ENCODE measurements around the gene PAGE2. TPM values are rescaled to one million over a fixed set of nuclear protein-coding genes. Genes with fewer than 3 reads are reported as not detected.

PAGE2 gene
- total RNA-seq, 1 donor from 2014 or later: not detected

- Mint-ChIP-seq H3K36me3 (ENCODE audit: unreplicated experiment) (no peaks in the 10 kb centered on the region), H3K4me1 (ENCODE audit: unreplicated experiment) (no peaks in the 10 kb centered on the region), H3K4me3 (ENCODE audit: unreplicated experiment) (no peak overlapping the region), H3K27ac (ENCODE audit: unreplicated experiment) (no peak overlapping the region), H3K27me3 (ENCODE audit: unreplicated experiment) (no peaks in the 10 kb centered on the region), H3K9me3 (ENCODE audit: unreplicated experiment) (peaks cover 4% of the 10 kb centered on the region)
- TF ChIP-seq, protein P1, sequence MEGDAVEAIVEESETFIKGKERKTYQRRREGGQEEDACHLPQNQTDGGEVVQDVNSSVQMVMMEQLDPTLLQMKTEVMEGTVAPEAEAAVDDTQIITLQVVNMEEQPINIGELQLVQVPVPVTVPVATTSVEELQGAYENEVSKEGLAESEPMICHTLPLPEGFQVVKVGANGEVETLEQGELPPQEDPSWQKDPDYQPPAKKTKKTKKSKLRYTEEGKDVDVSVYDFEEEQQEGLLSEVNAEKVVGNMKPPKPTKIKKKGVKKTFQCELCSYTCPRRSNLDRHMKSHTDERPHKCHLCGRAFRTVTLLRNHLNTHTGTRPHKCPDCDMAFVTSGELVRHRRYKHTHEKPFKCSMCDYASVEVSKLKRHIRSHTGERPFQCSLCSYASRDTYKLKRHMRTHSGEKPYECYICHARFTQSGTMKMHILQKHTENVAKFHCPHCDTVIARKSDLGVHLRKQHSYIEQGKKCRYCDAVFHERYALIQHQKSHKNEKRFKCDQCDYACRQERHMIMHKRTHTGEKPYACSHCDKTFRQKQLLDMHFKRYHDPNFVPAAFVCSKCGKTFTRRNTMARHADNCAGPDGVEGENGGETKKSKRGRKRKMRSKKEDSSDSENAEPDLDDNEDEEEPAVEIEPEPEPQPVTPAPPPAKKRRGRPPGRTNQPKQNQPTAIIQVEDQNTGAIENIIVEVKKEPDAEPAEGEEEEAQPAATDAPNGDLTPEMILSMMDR (IDR thresholded peaks at IDR 0.05): no peak
- no peak for DNase-seq (ENCODE audit: extremely low spot score, unreplicated experiment)
These were observed 10.3 kb downstream of the PAGE2 start for GRCh38 chrX:55099162-55099561.

DNA sequence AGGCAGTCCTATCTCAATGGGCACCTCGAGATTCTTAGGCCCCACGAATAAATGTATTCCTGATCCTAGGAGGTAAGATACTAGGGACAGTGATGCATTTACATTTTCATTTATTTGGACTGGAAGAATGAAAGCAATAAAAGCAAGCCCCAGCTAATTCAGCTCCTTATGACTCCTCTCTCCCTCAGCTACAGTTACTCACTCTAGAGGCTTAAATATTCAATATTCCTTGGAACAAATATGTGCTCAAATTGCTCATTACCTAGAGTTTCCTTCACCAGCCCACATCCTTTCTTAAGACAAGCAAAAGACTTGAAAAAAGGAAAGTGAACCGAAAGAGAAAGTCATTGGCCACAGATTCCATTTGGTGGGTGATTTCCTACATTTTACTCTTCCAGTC is 13.9 kb downstream of the PAGE2 start:
- H3K27ac Mint-ChIP-seq (ENCODE audit: unreplicated experiment): no peak overlapping the region
- no peaks in the 10 kb centered on the region for H3K27me3 Mint-ChIP-seq (ENCODE audit: unreplicated experiment)
- H3K36me3 Mint-ChIP-seq (ENCODE audit: unreplicated experiment): no peaks in the 10 kb centered on the region
- H3K9me3 Mint-ChIP-seq (ENCODE audit: unreplicated experiment): peaks cover 4% of the 10 kb centered on the region
- no peaks in the 10 kb centered on the region for H3K4me1 Mint-ChIP-seq (ENCODE audit: unreplicated experiment)
- no peak for DNase-seq (ENCODE audit: extremely low spot score, unreplicated experiment)
- TF ChIP-seq, protein P1 (IDR thresholded peaks at IDR 0.05): no peak
- no peak overlapping the region for H3K4me3 Mint-ChIP-seq (ENCODE audit: unreplicated experiment)

DNA sequence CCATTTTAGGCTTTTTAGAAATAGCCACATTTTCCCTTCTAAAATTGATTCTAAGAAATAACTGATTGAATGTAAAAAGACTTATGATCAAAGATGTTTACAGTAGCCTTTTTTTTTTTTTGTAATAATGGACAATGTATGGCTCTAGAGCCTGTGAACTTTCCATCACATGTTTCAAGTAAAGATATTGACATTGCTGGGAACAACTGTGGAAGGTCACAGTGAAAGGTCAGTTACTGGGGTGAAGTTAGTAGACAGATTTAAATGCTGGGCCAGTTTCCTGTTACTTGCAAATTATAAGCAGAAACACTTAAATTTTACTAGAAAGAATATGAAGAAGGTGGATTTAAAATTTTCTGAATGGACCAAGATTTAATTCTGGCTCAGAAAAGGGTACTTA is 18.4 kb downstream of the PAGE2 start:
- Mint-ChIP-seq H3K27ac (ENCODE audit: unreplicated experiment) (no peak overlapping the region), H3K9me3 (ENCODE audit: unreplicated experiment) (peaks cover 4% of the 10 kb centered on the region), H3K27me3 (ENCODE audit: unreplicated experiment) (no peaks in the 10 kb centered on the region), H3K4me3 (ENCODE audit: unreplicated experiment) (no peak overlapping the region), H3K4me1 (ENCODE audit: unreplicated experiment) (no peaks in the 10 kb centered on the region), H3K36me3 (ENCODE audit: unreplicated experiment) (no peaks in the 10 kb centered on the region)
- TF ChIP-seq, protein P1 (IDR thresholded peaks at IDR 0.05): no peak
- no peak for DNase-seq (ENCODE audit: extremely low spot score, unreplicated experiment)

GRCh38 chrX:55107911-55108310 is 19.1 kb downstream of the PAGE2 start:
- Mint-ChIP-seq H3K27me3 (ENCODE audit: unreplicated experiment) (no peaks in the 10 kb centered on the region), H3K9me3 (ENCODE audit: unreplicated experiment) (peaks cover 4% of the 10 kb centered on the region), H3K27ac (ENCODE audit: unreplicated experiment) (no peak overlapping the region), H3K4me3 (ENCODE audit: unreplicated experiment) (no peak overlapping the region), H3K4me1 (ENCODE audit: unreplicated experiment) (no peaks in the 10 kb centered on the region), H3K36me3 (ENCODE audit: unreplicated experiment) (no peaks in the 10 kb centered on the region)
- TF ChIP-seq, protein P1 (IDR thresholded peaks at IDR 0.05): no peak
- DNase-seq (ENCODE audit: extremely low spot score, unreplicated experiment): no peak

DNA sequence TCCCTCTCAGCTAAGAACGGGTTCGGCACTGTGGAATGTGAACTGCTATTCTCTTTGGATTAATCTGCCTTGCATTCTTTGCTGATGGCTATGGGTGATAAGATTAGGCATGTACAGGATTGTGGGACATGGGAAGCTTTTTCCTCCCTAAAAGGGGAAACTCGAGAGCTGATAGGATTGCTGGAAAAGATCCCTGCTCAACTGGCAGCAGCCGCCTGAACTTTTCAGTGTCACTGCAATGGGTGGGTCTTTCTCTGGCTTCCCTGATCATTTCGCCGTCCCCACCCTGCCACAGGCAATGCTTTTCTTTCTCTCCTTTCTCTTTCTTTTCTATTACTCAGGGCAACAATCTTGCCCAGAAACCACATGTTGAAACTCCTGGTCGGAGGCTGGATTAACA is 20.5 kb downstream of the PAGE2 start:
- H3K27ac Mint-ChIP-seq (ENCODE audit: unreplicated experiment): no peak overlapping the region

More for the DNA sequence above, 20.5 kb downstream of the PAGE2 start:
- H3K4me3 Mint-ChIP-seq (ENCODE audit: unreplicated experiment): no peak overlapping the region
- DNase-seq (ENCODE audit: extremely low spot score, unreplicated experiment): no peak
- H3K9me3 Mint-ChIP-seq (ENCODE audit: unreplicated experiment): no peaks in the 10 kb centered on the region
- no peaks in the 10 kb centered on the region for H3K27me3 Mint-ChIP-seq (ENCODE audit: unreplicated experiment)
- TF ChIP-seq, protein P1 (IDR thresholded peaks at IDR 0.05): no peak
- H3K4me1 Mint-ChIP-seq (ENCODE audit: unreplicated experiment): no peaks in the 10 kb centered on the region
- H3K36me3 Mint-ChIP-seq (ENCODE audit: unreplicated experiment): no peaks in the 10 kb centered on the region
